Stimulated activated naive CD8-positive, alpha-beta T cell treated with anti-CD3 and anti-CD28 coated beads, Interleukin-15, Interleukin-2, amounts not matched to agents 100 U/mL and 50 U/mL, for 24 hours (primary cell): Measurements from ENCODE around the gene ANKRD9.
"Not testable (repeated sequence)": the region's sequence is repeated elsewhere in the genome, so short reads cannot be mapped to it uniquely, and the experiment has no call there.

ENCODE experiments used
- ATAC-seq: fragments of 150-1000 bp; cut with Tn5 transposase; one replicate; pipeline ENCODE4 v1.10.0; 2021
- DNase-seq: peaks from one replicate; pipeline ENCODE4 v3.0.0; 2021

The ANKRD9 gene

GRCh38 chr14:102538602-102539543, 29.3 kb upstream of the ANKRD9 start:
- DNase-seq: no peak
- ATAC-seq: no peak

DNA sequence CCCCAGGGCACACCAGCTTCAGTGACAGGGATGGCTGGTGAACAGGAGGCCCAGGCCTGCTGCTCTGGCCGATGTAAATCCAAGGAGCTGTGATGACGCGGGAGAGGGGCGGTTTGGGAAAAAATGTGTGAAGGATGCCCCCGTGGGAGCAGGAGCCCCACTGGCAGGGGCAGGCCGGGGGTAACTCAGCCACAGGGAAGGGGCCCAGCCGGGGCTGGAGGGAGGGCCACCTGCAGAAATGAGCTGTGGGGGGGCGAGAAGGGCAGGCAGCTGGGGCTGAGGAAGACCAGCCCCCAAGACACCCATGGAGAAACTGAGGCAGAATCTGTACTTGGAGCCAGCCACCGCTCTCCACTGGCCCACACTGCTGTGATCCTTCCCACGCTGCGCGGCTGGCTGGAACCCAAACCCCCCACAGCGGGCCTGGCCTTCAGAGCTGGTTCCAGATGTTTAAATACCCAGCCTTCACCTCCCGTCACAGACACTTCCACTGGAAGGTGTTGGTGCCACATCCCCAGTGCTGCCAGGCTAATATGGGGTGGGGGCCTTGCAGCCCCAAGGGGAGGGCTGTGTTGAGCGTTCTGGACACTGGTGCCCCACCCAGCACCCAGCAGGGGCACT, 28.5 kb upstream of the ANKRD9 start:
- ATAC-seq (no peak), DNase-seq (no peak)

- ATAC-seq (no peak), DNase-seq (no peak)
Measured at GRCh38 chr14:102532204-102532658, 22.7 kb upstream of the ANKRD9 start.

DNA sequence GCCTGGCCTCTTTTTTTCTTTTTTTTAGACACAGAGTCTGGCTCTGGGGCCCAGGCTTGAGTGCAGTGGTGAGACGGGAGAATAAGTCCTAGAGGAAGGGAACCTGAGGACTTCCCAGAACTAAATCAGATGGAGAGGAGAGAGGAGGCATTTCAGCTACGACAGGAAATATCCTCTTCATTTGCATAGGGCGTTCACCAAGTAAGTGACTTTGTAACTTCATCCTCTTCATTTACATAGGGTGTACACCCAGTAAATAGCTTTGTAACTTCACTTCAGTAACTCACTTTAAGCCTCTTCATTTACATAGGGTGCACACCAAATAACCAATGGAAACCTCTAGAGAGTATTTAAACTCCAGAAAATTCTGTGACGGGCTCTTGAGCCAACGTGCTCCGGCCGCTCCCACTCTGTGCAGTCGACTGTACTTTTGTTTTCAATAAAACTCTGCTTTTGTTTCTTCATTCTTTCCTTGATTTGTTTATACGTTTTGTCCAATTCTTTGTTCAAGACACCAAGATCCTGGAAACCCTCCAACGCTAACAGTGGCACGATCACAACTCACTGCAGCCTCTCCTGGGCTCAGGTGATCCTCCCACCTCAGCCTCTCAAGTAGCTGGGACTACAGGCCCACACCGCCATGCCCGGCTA, 21.4 kb upstream of the ANKRD9 start:
- DNase-seq: no peak
- ATAC-seq: no peak

DNA sequence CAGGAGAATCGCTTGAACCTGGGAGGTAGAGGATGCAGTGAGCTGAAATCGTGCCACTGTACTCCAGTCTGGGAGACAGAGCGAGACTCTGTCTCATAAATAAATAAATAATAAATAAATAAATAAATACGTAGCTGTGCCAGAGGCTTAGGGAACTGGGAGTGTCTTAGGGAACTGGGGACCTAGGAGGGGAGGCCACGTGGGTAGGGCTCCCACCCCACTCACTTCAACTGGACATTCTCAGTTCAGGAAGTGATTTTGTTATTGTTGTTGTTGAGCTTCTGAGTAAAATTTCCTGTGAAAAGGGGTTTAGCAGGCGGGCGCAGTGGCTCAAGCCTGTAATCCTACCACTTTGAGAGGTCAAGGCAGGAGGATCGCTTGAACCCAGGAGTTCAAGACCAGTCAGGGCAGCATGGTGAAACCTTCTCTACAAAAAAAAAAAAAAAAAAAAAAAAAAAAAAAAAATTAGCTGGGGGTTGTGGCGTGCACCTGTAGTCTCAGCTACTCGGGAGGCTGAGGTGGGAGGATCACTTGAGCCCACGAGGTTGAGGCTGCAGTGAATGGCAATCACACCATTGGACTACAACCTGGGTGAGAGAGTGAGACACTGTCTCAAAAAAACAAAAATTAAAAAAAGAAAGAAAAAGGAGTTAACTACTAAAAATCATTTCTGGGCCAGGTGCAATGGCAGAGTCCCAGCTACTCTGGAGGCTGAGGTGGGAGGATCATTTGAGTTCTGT, 19.0 kb upstream of the ANKRD9 start:
- no peak for DNase-seq
- ATAC-seq: no peak

DNA sequence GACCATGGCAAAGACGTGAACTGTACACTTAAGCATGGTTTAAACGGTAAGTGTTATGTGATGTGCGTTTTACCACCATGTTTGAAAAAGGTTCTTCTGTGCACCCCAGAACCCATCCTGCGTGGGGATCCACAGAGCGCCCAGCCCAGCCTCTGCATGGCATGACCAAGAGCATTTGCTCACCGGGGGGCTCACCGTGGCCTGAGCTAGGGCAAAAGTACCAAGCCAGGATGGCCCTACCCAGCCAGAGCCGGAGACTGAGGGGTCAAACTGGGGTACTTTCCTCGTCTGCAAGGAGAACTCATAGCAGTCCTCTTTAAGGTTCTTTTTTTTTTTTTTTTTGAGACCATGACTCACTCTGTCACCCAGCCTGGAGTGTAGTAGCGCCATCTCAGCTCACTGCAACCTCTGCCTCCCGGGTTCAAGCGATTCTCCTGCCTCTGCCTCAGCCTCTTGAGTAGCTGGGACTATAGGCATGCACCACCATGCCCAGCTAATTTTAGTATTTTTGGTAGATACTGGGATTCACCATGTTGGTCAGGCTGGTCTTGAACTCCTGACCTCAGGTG, 16.4 kb upstream of the ANKRD9 start:
- no peak for DNase-seq
- no peak for ATAC-seq

- ATAC-seq (no peak), DNase-seq (no peak)
Measured at GRCh38 chr14:102525219-102525928, 15.8 kb upstream of the ANKRD9 start.

DNA sequence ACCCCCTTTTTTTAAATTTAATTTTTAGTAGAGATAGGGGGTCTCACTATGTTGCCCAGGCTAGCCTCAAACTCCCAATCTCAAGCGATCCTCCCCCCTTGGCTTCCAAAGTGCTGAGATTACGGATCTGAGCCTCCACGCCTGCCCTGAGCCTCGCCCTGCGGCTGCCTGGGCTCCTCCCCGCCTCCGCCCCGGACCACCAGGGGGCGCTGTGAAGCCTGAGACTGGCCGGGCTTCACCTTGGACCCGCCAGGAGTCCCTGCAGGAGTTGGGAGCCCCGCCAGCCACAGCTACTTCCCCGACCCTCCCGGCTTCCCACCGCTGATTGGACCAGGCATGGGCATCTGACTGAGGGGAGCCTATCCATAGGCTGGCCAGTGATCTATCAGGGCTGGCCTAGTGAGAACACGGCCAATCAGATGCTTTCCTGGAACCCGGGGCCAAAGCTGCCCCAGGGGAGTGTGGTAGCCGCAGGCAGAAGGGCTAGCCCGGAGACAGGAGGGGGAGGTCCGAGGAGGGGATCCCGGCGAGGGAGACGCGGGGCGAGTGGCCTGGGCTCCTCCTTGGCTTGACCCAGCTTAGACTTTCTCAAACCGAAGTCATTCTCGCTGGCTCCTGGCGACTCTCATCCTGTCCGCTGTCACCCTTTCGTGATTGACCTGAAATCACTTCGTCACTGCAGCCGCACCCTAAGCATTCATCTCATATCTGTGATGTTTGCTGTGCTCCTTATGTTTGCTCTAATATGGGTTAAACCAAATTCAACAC, 15.1 kb upstream of the ANKRD9 start:
- ATAC-seq (peak; percentile 100), DNase-seq (peak; percentile 99)

- DNase-seq: no peak
- ATAC-seq: no peak
Measured at GRCh38 chr14:102523569-102524450, 14.2 kb upstream of the ANKRD9 start.

DNA sequence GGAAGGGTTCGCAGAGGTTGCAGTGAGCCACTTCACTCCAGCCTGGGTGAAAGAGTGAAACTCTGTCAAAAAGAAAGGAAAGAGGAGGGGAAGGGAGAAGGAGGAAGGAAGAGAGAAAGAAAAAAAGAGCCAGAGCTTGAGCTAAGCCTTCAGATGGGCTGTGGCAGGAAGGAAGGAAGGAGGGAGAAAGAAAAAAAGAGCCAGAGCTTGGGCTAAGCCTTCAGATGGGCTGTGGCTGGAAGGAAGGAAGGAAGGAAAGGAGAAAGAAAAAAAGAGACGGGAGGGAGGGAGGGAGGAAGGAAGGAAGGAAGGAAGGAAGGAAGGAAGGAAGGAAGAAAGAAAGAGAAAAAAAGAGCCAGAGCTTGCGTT, 13.6 kb upstream of the ANKRD9 start:
- DNase-seq (no peak), ATAC-seq (no peak)

DNA sequence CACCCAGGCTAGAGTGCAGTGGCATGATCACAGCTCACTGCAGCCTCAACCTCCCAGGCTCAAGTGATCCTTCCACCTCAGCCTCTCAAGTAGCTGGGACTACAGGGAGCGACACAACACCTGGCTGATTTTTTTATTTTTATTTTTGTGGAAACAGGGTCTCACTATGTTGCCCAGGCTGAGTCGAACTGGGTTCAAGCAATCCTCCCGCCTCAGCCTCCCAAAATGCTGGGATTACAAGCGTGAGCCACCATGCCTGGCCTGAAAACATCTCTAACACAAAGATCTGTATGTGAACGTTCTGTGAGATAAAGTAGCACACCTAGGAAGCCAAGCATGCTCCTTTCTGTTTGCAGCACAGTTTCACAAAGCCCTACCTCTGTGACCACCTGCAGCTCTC, 10.1 kb upstream of the ANKRD9 start:
- ATAC-seq, DNase-seq: not testable (repeated sequence)

- ATAC-seq (no peak), DNase-seq (no peak)
Measured at GRCh38 chr14:102518063-102518648, 8.6 kb upstream of the ANKRD9 start.

DNA sequence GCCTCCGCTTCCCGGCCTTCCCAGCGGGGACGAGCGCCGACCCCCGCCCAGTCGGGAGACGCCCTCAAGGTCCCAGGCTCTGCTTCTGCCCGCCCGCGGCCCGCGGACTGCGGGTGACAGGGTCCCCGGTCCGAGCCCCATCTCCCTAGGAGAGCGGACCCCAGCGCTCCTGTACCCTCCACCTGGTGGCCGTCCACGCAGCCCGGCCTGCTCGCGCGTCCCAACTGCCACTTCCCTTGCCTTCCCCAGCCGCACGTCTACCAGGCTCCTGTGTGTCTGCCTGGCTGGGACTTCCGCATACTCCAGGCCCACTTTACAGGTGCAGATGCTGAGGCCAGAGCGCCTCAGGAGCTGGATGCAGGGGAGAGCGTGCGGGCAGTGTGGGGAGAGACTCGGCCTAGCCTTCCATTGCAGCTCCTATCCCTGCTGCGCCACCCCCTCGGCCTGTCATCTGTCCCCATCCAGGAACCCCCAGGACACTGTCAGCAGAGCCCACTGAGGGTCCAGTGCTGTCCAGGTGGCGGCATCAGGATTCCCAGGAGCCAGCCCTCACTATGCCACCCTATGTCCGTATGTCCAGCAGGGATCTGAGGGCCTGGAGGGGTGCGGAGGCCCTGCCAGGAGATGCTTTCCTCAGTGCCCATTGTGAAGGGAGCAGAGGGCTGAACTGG, 8.0 kb upstream of the ANKRD9 start:
- DNase-seq: no peak

GRCh38 chr14:102516531-102517391, 7.2 kb upstream of the ANKRD9 start:
- ATAC-seq: peak; percentile 77
- peak; percentile 79 for DNase-seq

More for the DNA sequence above, 8.0 kb upstream of the ANKRD9 start:
- ATAC-seq: no peak

GRCh38 chr14:102514987-102515733, 5.6 kb upstream of the ANKRD9 start:
- ATAC-seq: no peak

GRCh38 chr14:102513899-102514772, 4.6 kb upstream of the ANKRD9 start:
- DNase-seq (no peak), ATAC-seq (no peak)

More at GRCh38 chr14:102514987-102515733, 5.6 kb upstream of the ANKRD9 start:
- no peak for DNase-seq
